ENCODE measurements around the gene TOX3.

TOX3 gene

DNA sequence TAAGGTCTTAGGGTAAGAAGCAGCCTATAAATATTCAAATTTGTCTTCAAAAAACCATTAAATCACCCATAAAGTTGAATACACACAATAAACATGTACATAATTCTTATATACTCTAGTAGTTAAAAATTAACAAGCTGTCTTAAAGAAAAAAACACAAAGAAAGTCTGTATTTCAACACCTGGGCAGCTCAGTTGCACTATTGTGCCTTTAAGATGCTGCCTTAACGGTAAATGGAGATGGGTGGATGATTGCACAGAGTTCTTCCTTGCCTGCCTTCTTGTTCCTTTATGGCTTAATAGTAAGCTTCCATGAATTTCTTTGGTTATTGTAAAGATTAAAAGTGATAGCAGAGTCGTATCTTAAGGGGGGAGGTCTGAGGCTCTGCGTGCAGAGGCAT, 105.1 kb downstream of the TOX3 start:
- no peak for DNase-seq

GRCh38 chr16:52440248-52440647, 106.7 kb downstream of the TOX3 start:
- DNase-seq: no peak

GRCh38 chr16:52439750-52440149, 107.2 kb downstream of the TOX3 start:
- DNase-seq: no peak

GRCh38 chr16:52439171-52439701, 107.7 kb downstream of the TOX3 start:
- DNase-seq: no peak

DNA sequence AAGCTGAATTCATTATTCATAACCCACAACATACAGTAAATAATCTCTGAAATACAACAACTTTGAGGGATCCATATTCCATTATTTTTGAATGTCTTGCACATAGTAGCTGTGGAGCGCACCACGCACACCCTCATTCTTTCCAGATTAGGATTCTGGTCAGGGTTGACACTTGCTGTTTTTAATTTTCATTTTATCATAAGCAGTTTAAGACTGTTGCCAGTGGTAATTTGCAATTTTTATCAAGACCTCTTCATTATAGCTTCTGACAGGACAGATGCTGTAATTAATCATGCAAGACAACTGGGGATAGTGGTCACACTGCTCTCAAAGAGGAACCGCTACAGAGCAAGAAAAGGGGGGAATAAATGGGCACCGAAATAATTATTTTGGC, 109.7 kb downstream of the TOX3 start:
- DNase-seq: no peak

DNA sequence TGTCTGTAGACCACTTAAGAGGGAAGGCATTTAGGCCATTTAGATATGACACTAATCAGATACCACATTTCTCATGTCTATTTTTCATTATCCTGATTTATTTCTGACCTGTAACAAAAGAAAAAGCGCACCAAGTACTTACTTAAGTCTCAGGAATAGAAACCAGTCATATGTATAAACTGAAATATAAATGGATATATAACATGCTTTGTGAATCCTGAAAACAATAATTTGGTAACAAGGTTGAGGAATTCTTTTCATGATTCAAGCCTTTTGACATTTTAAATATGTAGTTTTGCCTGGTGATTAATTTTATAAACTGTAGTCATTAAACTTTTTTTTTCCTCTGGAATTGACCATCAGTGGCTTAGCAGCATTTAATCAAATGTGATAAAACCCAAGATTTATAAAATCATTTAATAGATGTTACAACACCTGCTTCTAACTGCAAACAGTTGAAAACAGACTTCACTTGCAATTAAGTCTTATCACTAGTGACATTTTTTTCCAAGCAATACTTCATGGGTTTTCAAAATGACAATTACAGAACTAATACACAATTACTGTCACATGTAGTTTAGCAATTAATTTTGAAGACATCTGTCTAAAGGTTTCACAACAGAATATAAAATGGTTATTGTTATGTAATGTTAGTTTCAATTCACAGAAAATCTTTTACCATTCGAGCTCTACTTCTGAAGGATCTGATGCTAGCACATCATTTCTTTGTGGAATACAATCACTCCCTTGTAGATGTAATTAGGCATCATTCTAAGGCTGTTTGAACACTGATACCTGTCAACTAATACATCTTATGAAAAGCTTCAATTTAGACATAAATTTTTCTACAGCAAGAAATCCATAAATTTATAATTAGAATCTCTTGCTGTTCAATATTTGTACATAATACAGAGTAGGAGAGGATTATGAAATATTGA, 110.3 kb downstream of the TOX3 start:
- DNase-seq: no peak

DNA sequence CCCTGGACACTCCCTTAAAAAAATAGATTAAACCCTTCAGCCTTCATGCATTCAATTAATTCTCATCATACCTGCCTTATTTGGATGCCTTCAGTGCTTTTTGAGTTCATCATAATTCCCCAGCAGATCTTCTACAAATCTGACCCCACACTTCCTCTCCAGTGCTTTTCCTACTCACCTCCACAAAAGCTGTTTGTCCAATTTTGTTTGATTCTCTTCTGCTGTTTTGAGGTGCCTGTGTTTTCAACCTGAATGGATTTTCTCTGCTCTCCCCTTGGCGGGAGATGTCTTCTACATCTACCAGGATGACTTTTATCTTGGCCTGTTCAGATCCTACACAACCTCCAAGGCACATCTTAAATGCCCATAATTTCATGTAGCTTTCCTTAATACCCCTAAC, 112.7 kb downstream of the TOX3 start:
- DNase-seq: no peak

- DNase-seq: no peak
Observed at GRCh38 chr16:52433643-52434042, 113.3 kb downstream of the TOX3 start.

GRCh38 chr16:52424591-52424990, 122.4 kb downstream of the TOX3 start:
- DNase-seq: no peak

- no peak for DNase-seq
Observed at GRCh38 chr16:52422307-52422706, 124.6 kb downstream of the TOX3 start.

DNA sequence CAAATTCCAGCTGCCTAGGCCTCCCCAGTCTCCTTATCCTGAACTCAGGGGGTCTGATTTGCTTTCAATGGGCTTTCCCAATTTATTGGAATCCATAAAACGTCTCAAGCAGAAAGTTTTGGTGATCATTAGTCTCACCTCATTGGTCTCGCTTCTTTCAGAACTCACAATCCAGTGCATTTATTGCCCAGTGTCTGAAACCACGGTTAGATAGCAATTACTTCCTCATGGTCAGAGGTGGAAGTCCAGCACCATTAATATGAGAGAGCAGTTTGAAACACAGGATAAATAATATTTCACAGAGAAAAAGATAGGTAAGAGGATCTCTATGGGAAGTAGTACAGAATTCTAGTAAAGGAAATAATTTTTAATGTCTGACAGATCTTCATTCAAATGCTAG, 128.7 kb downstream of the TOX3 start:
- DNase-seq: no peak

DNA sequence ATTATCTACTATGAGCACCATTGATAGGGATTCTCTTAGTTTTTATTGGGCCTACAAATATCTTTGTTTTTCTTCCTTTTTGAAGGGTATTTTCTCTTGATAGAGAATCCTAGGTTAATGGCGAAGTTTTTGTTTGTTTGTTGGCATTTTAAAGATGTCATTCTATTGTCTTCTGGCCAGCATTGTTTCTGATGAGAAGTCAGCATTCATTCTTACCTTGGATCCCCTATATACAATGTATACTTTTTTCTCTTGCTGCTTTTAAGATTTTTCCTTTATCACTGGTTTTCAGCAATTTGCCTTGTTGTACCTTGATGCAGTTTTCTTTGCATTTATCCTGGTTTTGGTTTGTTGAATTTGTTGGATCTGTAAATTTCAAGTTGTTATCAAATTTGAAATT, 130.1 kb downstream of the TOX3 start:
- no peak for DNase-seq

- no peak for DNase-seq
Observed at GRCh38 chr16:52411011-52411410, 135.9 kb downstream of the TOX3 start.

DNA sequence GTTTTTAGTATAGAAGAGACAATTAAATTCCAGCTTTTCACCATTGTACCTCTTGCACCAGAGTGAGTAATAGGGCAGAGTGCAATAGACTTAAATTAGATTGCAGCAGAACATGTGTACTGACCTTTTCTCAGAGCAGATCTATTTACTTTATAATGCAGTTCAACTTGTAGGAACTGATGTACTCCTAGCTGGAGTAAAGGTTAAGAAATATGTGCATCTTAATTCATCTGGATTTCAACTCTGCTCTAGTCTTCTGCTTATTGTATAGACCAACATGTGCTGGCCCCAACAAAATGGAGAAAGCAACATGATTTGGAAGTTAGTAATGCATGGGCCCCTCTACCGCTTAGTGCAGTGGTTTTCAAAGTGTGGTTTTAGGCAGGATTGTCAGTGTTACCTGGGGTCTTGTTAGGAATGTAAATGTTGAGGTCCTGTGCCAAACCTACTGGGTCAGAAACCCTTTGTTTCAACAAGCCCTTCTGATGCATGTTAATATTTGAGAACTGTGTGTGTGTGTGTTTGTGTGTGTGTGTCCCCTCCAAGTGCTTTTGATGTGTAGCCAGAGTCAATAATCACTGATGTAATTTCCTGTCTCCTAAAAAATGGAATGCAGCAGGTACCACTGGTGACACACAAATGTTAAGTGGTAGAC, 138.6 kb downstream of the TOX3 start:
- no peak for DNase-seq

DNA sequence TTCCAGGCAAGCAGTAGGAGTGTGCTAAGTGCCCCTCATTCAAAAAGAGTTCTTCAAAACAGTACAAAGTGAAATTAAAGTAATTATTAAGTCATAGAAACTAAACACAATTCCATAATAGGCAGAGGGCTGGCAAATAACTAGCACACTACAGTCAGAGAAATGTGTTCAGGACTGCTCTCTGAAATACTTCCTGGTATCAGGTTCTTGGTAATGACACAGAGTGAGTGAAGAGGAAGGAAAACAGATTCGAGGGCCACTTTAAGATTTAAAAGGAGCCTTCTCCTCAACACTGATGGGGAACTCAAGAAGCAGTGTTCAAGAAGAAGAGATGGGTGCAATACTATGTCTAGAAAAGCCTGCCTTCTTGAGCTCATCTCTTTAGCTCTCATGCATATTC, 139.2 kb downstream of the TOX3 start:
- DNase-seq: no peak

GRCh38 chr16:52405441-52405840, 141.5 kb downstream of the TOX3 start:
- no peak for DNase-seq

DNA sequence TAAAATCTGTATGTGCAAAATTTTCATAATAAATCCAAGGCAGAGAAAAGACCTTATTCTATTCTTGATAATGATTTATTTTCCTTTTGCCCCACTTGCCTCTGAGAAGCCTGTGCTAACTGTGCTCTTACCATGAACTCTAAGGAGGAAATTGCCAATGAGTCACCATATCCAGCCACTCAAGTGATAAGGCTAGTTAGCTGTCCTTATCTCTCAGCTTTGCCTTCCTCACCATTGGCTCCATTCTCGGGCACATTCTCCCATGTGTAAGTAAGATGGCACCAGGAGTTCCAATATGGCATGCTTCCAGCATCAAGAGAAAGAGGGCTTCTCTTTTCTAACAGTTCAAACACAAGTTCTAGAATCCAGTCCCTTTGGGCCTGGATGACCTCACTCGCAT, 142.4 kb downstream of the TOX3 start:
- DNase-seq: no peak

GRCh38 chr16:52399116-52399515, 147.8 kb downstream of the TOX3 start:
- DNase-seq: no peak

DNA sequence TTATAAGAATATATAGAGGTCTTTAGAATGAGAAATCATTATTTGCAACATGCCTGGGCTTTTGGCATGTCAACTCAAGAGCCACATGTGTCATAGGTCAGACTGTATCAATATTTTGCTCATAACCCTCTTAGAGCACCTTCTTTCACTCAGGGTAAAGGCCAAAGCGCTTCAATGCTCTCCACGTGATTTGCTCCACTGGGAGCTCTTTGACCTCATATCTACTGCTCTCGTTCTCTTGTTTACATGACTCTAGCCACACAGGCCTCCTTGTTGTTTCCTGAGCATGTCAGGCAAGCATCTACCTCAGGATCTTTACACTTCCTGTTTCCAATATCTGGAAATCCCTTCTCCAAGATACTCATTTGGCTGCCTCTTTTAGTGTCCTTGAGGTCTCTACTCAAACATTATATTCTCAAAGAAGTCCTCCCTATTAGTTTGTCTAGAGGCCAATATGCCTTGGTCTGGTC, 148.4 kb downstream of the TOX3 start:
- DNase-seq: no peak

DNA sequence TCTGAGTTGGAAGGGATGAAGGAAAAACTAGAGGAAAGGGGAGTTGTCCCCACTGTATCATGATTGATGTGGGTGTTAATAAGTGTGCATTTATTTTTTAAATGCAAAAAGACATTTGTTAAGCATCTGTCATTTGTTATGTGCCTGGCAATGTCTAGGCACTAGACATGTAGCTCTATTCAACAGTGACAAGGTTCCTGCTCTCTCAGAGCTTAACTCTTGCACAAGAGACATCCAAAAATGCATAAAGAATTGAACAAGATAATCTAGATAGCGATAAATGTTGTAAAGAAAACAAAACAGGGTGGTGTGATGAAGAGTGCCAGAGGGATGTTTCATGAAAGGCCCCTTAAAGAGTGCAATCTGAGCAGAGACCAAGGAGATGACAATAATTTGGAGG, 148.9 kb downstream of the TOX3 start:
- DNase-seq: no peak

DNA sequence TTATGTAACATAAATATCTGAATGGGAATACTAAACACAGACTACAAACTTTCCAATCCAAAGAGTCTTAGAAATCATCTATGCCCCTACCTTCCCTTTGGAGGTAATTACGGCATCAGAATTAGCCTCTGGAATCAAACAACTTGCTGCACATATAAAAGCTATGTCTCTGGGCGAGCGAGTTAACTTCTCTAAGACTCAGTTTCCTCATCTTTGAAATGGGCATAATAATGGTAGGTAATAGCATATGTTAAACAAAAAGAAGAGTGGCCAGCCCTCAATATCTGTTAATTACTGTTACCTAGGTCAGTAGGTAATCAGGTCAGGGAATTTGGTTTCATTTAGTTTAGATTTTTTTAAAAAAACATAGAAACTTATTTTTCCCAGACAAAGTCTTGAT, 153.5 kb downstream of the TOX3 start:
- no peak for DNase-seq

DNA sequence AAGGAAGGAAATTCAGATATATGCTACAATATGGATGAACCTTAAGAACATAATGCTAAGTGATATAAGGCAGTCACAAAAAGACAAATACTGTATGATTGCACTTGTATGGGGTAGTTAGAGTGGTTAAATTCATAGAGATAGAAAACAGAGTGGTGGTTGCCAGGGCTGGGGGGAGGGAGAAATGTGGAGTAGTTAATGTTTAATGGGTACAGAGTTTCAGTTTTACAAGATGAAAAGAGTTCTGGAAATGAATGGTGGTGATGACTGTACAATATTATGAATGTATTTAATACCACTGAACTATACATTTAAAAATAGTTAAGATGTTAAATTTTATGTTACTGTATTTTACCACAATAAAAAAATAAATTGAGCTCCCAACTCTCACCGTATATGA, 157.9 kb downstream of the TOX3 start:
- no peak for DNase-seq
